Measurements from ENCODE around the gene TXNRD1. TPM values are rescaled to one million over a fixed set of nuclear protein-coding genes. Genes with fewer than 3 reads are reported as not detected.

Gene TXNRD1
- total and polyA plus RNA-seq, 7 experiments from 2014 or later = 19.1 to 73.5 (median 35.6) TPM

- no peaks in the 10 kb centered on the region for H3K4me1 ChIP-seq (ENCODE audit: control insufficient read depth in 2 of 2, insufficient read depth in 2 of 2, low read length in 2 of 2)
- Mint-ChIP-seq H3K27me3 (peaks cover 0 to 10% (median 0%) of the 10 kb centered on the region in 5 donors), H3K9me3 (peaks cover 0 to 8% (median 0%) of the 10 kb centered on the region in 11 donors), H3K36me3 (peaks cover 0 to 4% (median 0%) of the 10 kb centered on the region in 5 donors), H3K27ac (no peak overlapping the region), H3K4me3 (no peak overlapping the region), H3K4me1 (peaks cover 0 to 11% (median 0%) of the 10 kb centered on the region in 7 donors)
- no peak overlapping the region for H3K27ac ChIP-seq (ENCODE audit: low read depth, low read length)
- ChIA-PET POLR2A (no interaction called here), CTCF (no interaction called here)
- DNase-seq (no peak), ATAC-seq (no peak)
- no peaks in the 10 kb centered on the region for H3K36me3 ChIP-seq (ENCODE audit: control insufficient read depth in 2 of 3, insufficient read depth in 3 of 3, low read length in 3 of 3)
- H3K27me3 ChIP-seq (ENCODE audit: control insufficient read depth in 2 of 2, insufficient read depth in 2 of 2, low read length in 2 of 2) = no peaks in the 10 kb centered on the region
- H3K4me3 ChIP-seq (ENCODE audit: low read length) = no peak overlapping the region
- no peaks in the 10 kb centered on the region for H3K9me3 ChIP-seq (ENCODE audit: control insufficient read depth in 2 of 3, low read length in 3 of 3)
- intact Hi-C loops (cut with micrococcal nuclease) = no loop called here
Measured at GRCh38 chr12:104182144-104182543, 33.4 kb upstream of the TXNRD1 start.

- Mint-ChIP-seq H3K27ac (no peak overlapping the region), H3K27me3 (peaks cover 0 to 9% (median 0%) of the 10 kb centered on the region in 5 donors), H3K9me3 (peaks cover 0 to 8% (median 0%) of the 10 kb centered on the region in 11 donors), H3K4me3 (no peak overlapping the region), H3K36me3 (peaks cover 0 to 4% (median 0%) of the 10 kb centered on the region in 5 donors), H3K4me1 (peaks cover 0 to 5% (median 0%) of the 10 kb centered on the region in 7 donors)
- Histone ChIP-seq H3K36me3 (ENCODE audit: control insufficient read depth in 2 of 3, insufficient read depth in 3 of 3, low read length in 3 of 3) (no peaks in the 10 kb centered on the region), H3K27me3 (ENCODE audit: control insufficient read depth in 2 of 2, insufficient read depth in 2 of 2, low read length in 2 of 2) (no peaks in the 10 kb centered on the region), H3K4me3 (ENCODE audit: low read length) (no peak overlapping the region), H3K27ac (ENCODE audit: low read depth, low read length) (no peak overlapping the region), H3K9me3 (ENCODE audit: control insufficient read depth in 2 of 3, low read length in 3 of 3) (no peaks in the 10 kb centered on the region), H3K4me1 (ENCODE audit: control insufficient read depth in 2 of 2, insufficient read depth in 2 of 2, low read length in 2 of 2) (no peaks in the 10 kb centered on the region)
- ATAC-seq (no peak), DNase-seq (no peak)
- intact Hi-C loops (cut with micrococcal nuclease) = no loop called here
- ChIA-PET CTCF (no interaction called here), POLR2A (no interaction called here)
Measured at GRCh38 chr12:104182621-104183378, 32.8 kb upstream of the TXNRD1 start.

- peaks cover 0 to 2% (median 0%) of the 10 kb centered on the region in 5 donors for H3K27me3 Mint-ChIP-seq
- H3K4me1 Mint-ChIP-seq = no peaks in the 10 kb centered on the region
- POLR2A ChIA-PET = no interaction called here
- intact Hi-C loops (cut with micrococcal nuclease) = no loop called here
- no peaks in the 10 kb centered on the region for H3K4me1 ChIP-seq (ENCODE audit: control insufficient read depth in 2 of 2, insufficient read depth in 2 of 2, low read length in 2 of 2)
- H3K27me3 ChIP-seq (ENCODE audit: control insufficient read depth in 2 of 2, insufficient read depth in 2 of 2, low read length in 2 of 2) = no peaks in the 10 kb centered on the region
- H3K36me3 Mint-ChIP-seq = peaks cover 0 to 4% (median 0%) of the 10 kb centered on the region in 5 donors
- H3K4me3 Mint-ChIP-seq = no peak overlapping the region
- no peaks in the 10 kb centered on the region for H3K36me3 ChIP-seq (ENCODE audit: control insufficient read depth in 2 of 3, insufficient read depth in 3 of 3, low read length in 3 of 3)
- H3K9me3 ChIP-seq (ENCODE audit: control insufficient read depth in 2 of 3, low read length in 3 of 3) = no peaks in the 10 kb centered on the region
- CTCF ChIA-PET = no interaction called here
- no peak overlapping the region for H3K4me3 ChIP-seq (ENCODE audit: low read length)
- no peak overlapping the region for H3K27ac ChIP-seq (ENCODE audit: low read depth, low read length)
- H3K9me3 Mint-ChIP-seq = peaks cover 0 to 8% (median 0%) of the 10 kb centered on the region in 11 donors
- no peak for ATAC-seq
- no peak for DNase-seq
- no peak overlapping the region for H3K27ac Mint-ChIP-seq
Measured at GRCh38 chr12:104183443-104183842, 32.1 kb upstream of the TXNRD1 start.

- H3K9me3 ChIP-seq (ENCODE audit: control insufficient read depth in 2 of 3, low read length in 3 of 3) = no peaks in the 10 kb centered on the region
Measured at GRCh38 chr12:104187446-104188155, 28.0 kb upstream of the TXNRD1 start.

GRCh38 chr12:104188534-104188933 lies 27.0 kb upstream of the TXNRD1 start:
- Histone ChIP-seq H3K27ac (ENCODE audit: low read depth, low read length) (no peak overlapping the region), H3K36me3 (ENCODE audit: control insufficient read depth in 2 of 3, insufficient read depth in 3 of 3, low read length in 3 of 3) (no peaks in the 10 kb centered on the region), H3K27me3 (ENCODE audit: control insufficient read depth in 2 of 2, insufficient read depth in 2 of 2, low read length in 2 of 2) (no peaks in the 10 kb centered on the region), H3K4me1 (ENCODE audit: control insufficient read depth in 2 of 2, insufficient read depth in 2 of 2, low read length in 2 of 2) (no peaks in the 10 kb centered on the region), H3K9me3 (ENCODE audit: control insufficient read depth in 2 of 3, low read length in 3 of 3) (no peaks in the 10 kb centered on the region), H3K4me3 (ENCODE audit: low read length) (no peak overlapping the region)
- H3K27me3 Mint-ChIP-seq = peaks cover 0 to 2% (median 0%) of the 10 kb centered on the region in 5 donors
- DNase-seq (no peak), ATAC-seq (no peak)
- no peak overlapping the region for H3K4me3 Mint-ChIP-seq
- H3K27ac Mint-ChIP-seq = no peak overlapping the region
- CTCF ChIA-PET = no interaction called here
- H3K9me3 Mint-ChIP-seq = peaks cover 0 to 8% (median 0%) of the 10 kb centered on the region in 11 donors
- H3K4me1 Mint-ChIP-seq = no peaks in the 10 kb centered on the region
- POLR2A ChIA-PET = no interaction called here
- H3K36me3 Mint-ChIP-seq = peaks cover 0 to 3% (median 0%) of the 10 kb centered on the region in 5 donors
- intact Hi-C loops (cut with micrococcal nuclease) = no loop called here

More at GRCh38 chr12:104187446-104188155, 28.0 kb upstream of the TXNRD1 start:
- H3K27ac ChIP-seq (ENCODE audit: low read depth, low read length) = no peak overlapping the region
- no peak overlapping the region for H3K27ac Mint-ChIP-seq
- peaks cover 0 to 3% (median 0%) of the 10 kb centered on the region in 5 donors for H3K36me3 Mint-ChIP-seq
- H3K4me1 Mint-ChIP-seq = no peaks in the 10 kb centered on the region
- ChIA-PET POLR2A (no interaction called here), CTCF (no interaction called here)
- H3K36me3 ChIP-seq (ENCODE audit: control insufficient read depth in 2 of 3, insufficient read depth in 3 of 3, low read length in 3 of 3) = no peaks in the 10 kb centered on the region
- H3K9me3 Mint-ChIP-seq = peaks cover 0 to 8% (median 0%) of the 10 kb centered on the region in 11 donors
- intact Hi-C loops (cut with micrococcal nuclease) = no loop called here
- H3K27me3 Mint-ChIP-seq = peaks cover 0 to 1% (median 0%) of the 10 kb centered on the region in 5 donors
- no peaks in the 10 kb centered on the region for H3K4me1 ChIP-seq (ENCODE audit: control insufficient read depth in 2 of 2, insufficient read depth in 2 of 2, low read length in 2 of 2)
- H3K4me3 Mint-ChIP-seq = no peak overlapping the region
- H3K27me3 ChIP-seq (ENCODE audit: control insufficient read depth in 2 of 2, insufficient read depth in 2 of 2, low read length in 2 of 2) = no peaks in the 10 kb centered on the region
- no peak for DNase-seq
- H3K4me3 ChIP-seq (ENCODE audit: low read length) = no peak overlapping the region
- ATAC-seq = no peak

- ATAC-seq = no peak
- Histone ChIP-seq H3K27ac (ENCODE audit: low read depth, low read length) (no peak overlapping the region), H3K4me1 (ENCODE audit: control insufficient read depth in 2 of 2, insufficient read depth in 2 of 2, low read length in 2 of 2) (no peaks in the 10 kb centered on the region), H3K36me3 (ENCODE audit: control insufficient read depth in 2 of 3, insufficient read depth in 3 of 3, low read length in 3 of 3) (no peaks in the 10 kb centered on the region), H3K9me3 (ENCODE audit: control insufficient read depth in 2 of 3, low read length in 3 of 3) (no peaks in the 10 kb centered on the region), H3K4me3 (ENCODE audit: low read length) (no peak overlapping the region), H3K27me3 (ENCODE audit: control insufficient read depth in 2 of 2, insufficient read depth in 2 of 2, low read length in 2 of 2) (no peaks in the 10 kb centered on the region)
- intact Hi-C loops (cut with micrococcal nuclease) = no loop called here
- Mint-ChIP-seq H3K27me3 (peaks cover 0 to 15% (median 0%) of the 10 kb centered on the region in 5 donors), H3K27ac (peak overlapping the region in 1 of 9 donors; percentile 37), H3K9me3 (peaks cover 0 to 4% (median 0%) of the 10 kb centered on the region in 11 donors), H3K4me3 (no peak overlapping the region), H3K36me3 (no peaks in the 10 kb centered on the region), H3K4me1 (no peaks in the 10 kb centered on the region)
- ChIA-PET CTCF (no interaction called here), POLR2A (no interaction called here)
- DNase-seq = no peak
Measured at GRCh38 chr12:104189915-104190555, 25.5 kb upstream of the TXNRD1 start.

Data from naive thymus-derived CD4-positive, alpha-beta T cell (primary cell).